ENCODE data around the gene SPINDOC.
"Not testable (repeated sequence)": the region's sequence is repeated elsewhere in the genome, so short reads cannot be mapped to it uniquely, and the experiment has no call there.

The SPINDOC gene

GRCh38 chr11:63791495-63792167 is 21.6 kb upstream of the SPINDOC start:
- DNase-seq: no peak

- no peak for DNase-seq
Observed at GRCh38 chr11:63793161-63793560, 20.1 kb upstream of the SPINDOC start.

- no peak for DNase-seq
Observed at GRCh38 chr11:63795066-63795465, 18.2 kb upstream of the SPINDOC start.

GRCh38 chr11:63800921-63801320 is 12.3 kb upstream of the SPINDOC start:
- no peak for DNase-seq

- DNase-seq: peak; percentile 24
Observed at GRCh38 chr11:63802637-63803414, 10.4 kb upstream of the SPINDOC start.

GRCh38 chr11:63804259-63804658 is 9.0 kb upstream of the SPINDOC start:
- DNase-seq: no peak

- DNase-seq: no peak
Observed at GRCh38 chr11:63805844-63806415, 7.3 kb upstream of the SPINDOC start.

- not testable (repeated sequence) for DNase-seq
Observed at GRCh38 chr11:63810383-63810782, 2.9 kb upstream of the SPINDOC start.

GRCh38 chr11:63811522-63811921 is 1.7 kb upstream of the SPINDOC start:
- DNase-seq: no peak

GRCh38 chr11:63813563-63814382 is 517 bp downstream of the SPINDOC start:
- peak; percentile 83 for DNase-seq

GRCh38 chr11:63814383-63814736 is 1.1 kb downstream of the SPINDOC start:
- DNase-seq: no peak

- no peak for DNase-seq
Observed at GRCh38 chr11:63816166-63816565, 2.9 kb downstream of the SPINDOC start.

GRCh38 chr11:63816732-63817131 is 3.5 kb downstream of the SPINDOC start:
- no peak for DNase-seq

GRCh38 chr11:63817758-63818498 is 4.7 kb downstream of the SPINDOC start:
- no peak for DNase-seq

GRCh38 chr11:63818609-63819008 is 5.4 kb downstream of the SPINDOC start:
- DNase-seq: no peak

GRCh38 chr11:63821411-63821810 is 8.2 kb downstream of the SPINDOC start:
- DNase-seq: no peak

- no peak for DNase-seq
Observed at GRCh38 chr11:63826471-63827190, 13.4 kb downstream of the SPINDOC start.

GRCh38 chr11:63829823-63830489 is 16.7 kb downstream of the SPINDOC start:
- DNase-seq: peak; percentile 54

GRCh38 chr11:63831326-63831725 is 18.1 kb downstream of the SPINDOC start:
- DNase-seq: no peak

- DNase-seq: no peak
Observed at GRCh38 chr11:63832336-63832735, 19.1 kb downstream of the SPINDOC start.

GRCh38 chr11:63833048-63833447 is 19.8 kb downstream of the SPINDOC start:
- no peak for DNase-seq

Measured in retina (tissue), 1 donor.